Measurements from ENCODE around the gene ARHGAP1.

Gene ARHGAP1

GRCh38 chr11:46692450-46692849 lies 8.0 kb downstream of the ARHGAP1 start:
- no peak for DNase-seq

DNA sequence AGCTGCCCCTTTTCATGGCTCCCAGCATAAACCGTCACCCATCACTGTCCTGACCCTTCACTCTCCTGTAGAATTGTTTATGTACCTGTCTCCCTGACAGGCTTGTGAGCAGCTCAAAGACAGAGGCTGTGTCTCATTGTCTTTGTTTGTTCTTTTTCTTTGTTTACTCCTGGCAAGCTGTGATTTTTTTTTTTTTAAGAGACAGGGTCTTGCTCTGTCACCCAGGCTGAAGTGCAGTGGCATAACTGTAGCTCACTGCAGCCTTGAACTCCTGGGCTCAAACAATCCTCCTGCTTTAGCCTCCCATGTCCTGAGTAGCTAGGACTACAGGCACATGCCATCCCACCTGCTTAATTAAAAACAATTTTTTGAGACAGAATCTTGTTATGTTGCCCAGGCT lies 9.7 kb downstream of the ARHGAP1 start:
- no peak for DNase-seq

DNA sequence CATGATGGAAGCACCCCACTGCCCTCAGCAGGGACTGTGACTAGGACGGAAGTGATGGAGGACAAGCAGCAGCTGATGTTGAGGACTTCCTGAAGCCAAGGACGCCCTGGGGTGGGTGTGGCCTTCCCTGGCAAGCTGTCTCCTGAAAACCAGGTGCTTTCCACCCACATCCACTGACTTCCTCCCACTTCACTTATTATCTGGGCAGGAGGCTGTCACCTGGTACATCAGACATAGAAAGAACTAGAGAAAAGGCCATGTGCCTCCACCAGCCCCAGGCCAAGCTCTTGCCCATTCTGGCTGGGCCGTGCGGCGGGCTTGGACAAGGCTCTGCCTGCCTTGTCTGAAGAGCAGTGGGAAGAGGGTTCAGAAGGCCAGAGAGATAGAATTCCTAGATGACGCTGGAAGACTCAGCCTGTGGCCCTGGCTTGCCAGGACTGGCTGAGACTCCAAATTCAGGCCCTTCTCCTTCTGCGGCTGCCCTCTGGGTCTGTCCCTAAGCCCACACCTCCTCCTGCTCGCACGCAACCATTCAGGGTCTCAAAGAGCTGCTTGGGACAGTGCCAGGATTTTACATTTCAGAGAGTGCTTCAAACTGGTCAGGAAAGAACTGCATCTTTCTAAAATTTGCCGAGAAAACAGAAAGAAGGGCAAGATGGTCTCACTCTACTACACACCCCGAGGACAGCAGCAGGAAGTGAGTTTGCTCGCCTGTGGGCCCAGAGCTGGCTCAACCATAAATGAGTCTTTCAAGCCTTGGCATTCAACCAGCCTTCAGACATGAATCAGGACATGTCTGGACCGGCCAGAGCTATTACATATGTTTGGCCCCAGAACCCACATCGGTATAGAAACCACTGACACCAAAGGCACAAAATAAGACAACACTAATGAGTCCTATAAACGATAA lies 13.3 kb downstream of the ARHGAP1 start:
- DNase-seq, result no peak

GRCh38 chr11:46684367-46684766 lies 16.1 kb downstream of the ARHGAP1 start:
- DNase-seq, result no peak

DNA sequence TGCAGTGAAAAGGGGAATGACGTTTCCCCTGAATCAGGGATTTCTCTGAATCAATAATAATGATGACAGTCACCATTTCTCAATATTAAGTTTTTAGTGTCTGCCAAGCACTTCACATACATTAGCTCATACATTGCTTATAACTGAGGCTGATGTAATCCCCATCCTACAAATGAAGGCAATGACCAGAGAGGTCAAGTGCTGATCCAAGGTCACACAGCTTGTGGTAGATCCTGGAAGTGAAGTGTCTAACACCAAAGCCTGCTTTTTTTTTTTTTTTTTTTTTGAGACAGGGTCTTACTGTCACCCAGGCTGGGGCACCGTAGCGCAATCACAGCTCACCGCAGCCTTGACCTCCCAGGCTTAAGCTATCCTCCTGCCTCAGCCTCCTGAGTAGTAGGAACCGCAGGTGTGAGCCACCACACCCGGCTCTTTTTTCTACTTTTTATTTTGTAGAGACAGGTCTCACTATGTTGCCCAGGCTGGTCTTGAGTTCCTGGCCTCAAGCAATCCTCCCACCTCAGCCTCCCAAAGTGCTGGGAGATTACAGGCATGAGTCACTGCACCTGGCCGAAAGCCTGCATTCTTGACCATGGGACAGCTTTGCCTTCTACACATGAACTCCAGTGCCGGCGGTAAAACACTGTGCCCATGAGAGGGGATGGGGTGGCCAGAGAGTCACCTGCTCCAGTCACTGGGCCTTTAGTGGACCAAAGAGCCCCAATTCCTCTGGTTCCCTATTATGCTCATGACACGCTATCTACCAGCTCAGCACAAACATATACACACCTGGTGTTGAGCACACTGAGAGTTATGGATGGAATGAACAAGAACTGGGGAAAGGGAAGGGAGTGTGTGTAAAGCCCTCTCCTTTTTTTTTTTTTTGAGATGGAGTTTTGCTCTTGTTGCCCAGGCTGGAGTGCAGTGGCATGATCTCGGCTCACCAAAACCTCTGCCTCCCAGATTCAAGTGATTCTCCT lies 17.4 kb downstream of the ARHGAP1 start:
- no peak for DNase-seq

- no peak for DNase-seq
Observed at GRCh38 chr11:46681814-46682213, 18.6 kb downstream of the ARHGAP1 start.

DNA sequence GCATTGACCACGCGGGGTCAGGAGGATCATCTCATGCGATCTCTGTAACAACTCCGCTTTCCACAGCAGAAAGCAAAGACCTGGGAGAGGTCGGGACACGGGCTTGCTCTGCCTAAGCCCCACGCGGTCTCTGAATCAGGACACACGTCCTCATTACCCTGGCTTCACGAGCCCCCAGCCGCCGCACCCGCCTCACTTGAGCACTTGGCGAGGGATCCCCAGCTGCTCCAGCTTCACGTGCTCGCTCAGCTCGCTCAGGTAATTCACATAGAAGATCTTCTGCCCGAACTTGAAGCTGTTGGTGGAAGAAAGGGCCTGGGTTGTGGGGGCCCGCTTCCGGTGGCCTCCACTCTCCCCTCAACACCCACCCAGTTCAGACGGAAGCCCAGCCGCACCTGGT lies 19.6 kb downstream of the ARHGAP1 start:
- no peak for DNase-seq

- DNase-seq, result no peak
Observed at GRCh38 chr11:46680164-46680760, 20.2 kb downstream of the ARHGAP1 start.

DNA sequence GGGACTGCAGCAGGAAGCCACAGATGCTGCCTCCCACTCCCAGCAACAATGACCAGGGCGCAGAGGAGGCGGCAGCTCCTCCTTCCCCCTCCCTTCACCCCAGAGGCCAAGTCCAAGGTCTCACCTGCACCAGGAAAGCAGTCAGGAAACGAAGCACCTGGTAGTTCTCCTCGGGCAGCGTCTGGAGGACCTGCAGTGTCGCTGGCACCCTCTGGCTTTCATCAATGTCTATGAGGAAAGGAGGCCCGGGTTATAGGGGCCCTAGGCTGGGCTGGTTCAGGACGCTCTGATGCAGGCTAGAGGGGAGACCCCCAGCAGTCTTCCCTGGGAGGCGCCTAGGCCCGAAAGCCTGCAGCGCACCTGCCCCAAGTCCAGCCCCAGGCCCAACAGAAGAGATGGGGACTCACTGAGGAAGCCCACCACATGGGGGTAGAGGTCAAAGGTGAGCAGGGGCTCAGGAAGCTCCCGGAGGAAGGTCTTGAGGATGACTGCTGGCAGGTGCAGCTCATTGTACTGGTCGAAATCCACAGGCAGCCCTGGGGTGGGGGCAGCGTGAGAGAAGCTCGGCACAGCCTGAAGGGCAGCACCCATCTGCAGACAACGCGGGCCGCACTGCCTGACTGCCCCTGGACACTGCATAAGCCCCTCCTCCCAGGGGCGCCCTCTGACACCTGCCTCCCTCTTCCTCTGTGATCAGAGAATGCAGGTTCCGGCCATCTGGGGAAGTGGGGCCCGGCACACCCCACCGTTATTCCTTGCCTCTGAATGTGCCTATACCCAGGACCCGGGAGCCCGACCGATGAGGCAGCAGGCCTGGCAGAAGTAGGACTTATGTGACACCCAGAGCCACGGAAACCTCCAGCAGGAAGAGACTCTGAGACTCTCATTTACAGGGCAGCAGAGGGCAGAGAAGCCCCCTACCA lies 20.9 kb downstream of the ARHGAP1 start:
- no peak for DNase-seq

GRCh38 chr11:46678741-46679130 lies 21.7 kb downstream of the ARHGAP1 start:
- DNase-seq, result no peak

- DNase-seq, result no peak
Observed at GRCh38 chr11:46677991-46678740, 22.3 kb downstream of the ARHGAP1 start.

DNA sequence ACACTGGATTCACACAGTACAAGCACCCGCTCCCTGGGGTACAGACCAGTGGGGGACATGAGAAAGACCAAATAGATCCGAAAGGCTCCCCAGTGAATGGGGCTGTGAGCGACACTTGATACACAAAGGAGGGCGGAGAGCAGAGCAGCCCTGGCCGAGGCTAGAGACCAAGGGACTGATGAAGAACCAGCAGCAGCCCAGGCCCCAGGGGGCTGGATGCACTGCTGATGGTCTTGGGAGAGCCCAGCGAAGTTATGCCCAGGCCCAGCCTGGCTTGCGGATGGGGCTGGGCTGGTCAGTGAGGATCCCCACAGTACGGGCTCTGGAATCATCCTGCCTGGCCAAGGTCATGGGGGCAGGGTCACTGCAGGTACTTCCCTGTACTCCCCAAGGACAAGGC lies 23.2 kb downstream of the ARHGAP1 start:
- no peak for DNase-seq

GRCh38 chr11:46676436-46677158 lies 23.8 kb downstream of the ARHGAP1 start:
- no peak for DNase-seq

DNA sequence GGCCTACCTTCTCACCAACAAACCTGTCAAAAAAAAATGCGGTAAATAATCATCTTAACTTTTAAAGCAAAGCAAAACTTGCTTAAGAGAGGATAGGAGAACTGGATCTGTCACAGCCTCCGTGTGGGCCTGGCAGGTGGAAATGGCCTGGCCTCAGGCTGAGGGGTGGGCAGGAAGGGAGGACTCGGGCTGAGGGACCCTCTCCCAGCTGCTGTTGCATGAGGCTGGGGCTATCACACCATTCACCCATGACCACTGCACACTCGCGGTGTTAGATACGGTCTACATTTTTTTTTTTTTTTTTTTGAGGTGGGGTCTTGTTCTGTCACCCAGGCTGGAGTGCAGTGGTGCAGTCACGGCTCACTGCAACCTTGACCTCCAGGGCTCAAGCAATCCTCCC lies 24.5 kb downstream of the ARHGAP1 start:
- DNase-seq, result no peak

- peak; percentile 27 for DNase-seq
Observed at GRCh38 chr11:46675288-46675851, 25.0 kb downstream of the ARHGAP1 start.

GRCh38 chr11:46674463-46675287 lies 25.7 kb downstream of the ARHGAP1 start:
- no peak for DNase-seq

DNA sequence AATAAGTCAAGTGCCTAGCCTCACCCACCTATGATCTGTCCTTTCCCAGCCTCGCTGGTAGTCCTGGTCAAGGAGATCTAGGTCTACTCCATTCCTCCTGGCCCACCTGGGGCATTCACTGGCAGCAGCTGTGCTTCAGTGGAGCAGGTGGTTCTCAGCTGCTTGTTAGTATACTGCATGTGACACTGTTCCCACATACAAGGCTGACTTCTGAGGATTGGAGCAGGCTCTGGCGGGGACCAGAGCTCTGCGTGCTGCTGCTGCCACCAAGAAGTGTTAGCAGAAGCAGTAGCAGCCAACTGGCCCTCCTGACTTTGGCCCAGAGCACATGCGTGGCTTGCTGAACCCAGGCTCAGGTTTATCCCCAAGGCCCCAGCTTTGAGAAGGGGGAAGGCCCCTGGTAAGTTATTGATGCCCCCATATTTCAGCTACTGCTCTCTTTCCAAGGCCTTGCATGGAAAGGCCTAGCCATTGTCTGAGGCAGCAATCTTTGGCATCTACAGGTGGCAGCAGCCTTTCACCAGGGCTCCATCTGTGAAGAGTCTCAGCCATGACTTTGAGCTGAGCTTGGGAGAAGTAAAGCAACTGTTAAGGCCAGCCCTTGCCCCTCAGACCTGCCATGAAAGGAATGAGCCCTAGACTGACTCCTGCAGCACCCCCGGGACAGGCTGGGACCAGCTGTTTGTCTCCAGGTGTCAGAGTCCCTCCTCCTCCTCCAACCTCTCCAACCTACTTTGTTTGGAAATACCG lies 26.5 kb downstream of the ARHGAP1 start:
- no peak for DNase-seq

GRCh38 chr11:46672381-46672839 lies 28.0 kb downstream of the ARHGAP1 start:
- no peak for DNase-seq

- no peak for DNase-seq
Observed at GRCh38 chr11:46671958-46672315, 28.5 kb downstream of the ARHGAP1 start.
